ENCODE results near the gene NFKBIE.
A peak's percentile ranks its signal among the peaks of the same experiment; 100 is the strongest.
"Not testable (repeated sequence)": the region's sequence is repeated elsewhere in the genome, so short reads cannot be mapped to it uniquely, and the experiment has no call there.

Gene NFKBIE, protein sequence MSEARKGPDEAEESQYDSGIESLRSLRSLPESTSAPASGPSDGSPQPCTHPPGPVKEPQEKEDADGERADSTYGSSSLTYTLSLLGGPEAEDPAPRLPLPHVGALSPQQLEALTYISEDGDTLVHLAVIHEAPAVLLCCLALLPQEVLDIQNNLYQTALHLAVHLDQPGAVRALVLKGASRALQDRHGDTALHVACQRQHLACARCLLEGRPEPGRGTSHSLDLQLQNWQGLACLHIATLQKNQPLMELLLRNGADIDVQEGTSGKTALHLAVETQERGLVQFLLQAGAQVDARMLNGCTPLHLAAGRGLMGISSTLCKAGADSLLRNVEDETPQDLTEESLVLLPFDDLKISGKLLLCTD

DNA sequence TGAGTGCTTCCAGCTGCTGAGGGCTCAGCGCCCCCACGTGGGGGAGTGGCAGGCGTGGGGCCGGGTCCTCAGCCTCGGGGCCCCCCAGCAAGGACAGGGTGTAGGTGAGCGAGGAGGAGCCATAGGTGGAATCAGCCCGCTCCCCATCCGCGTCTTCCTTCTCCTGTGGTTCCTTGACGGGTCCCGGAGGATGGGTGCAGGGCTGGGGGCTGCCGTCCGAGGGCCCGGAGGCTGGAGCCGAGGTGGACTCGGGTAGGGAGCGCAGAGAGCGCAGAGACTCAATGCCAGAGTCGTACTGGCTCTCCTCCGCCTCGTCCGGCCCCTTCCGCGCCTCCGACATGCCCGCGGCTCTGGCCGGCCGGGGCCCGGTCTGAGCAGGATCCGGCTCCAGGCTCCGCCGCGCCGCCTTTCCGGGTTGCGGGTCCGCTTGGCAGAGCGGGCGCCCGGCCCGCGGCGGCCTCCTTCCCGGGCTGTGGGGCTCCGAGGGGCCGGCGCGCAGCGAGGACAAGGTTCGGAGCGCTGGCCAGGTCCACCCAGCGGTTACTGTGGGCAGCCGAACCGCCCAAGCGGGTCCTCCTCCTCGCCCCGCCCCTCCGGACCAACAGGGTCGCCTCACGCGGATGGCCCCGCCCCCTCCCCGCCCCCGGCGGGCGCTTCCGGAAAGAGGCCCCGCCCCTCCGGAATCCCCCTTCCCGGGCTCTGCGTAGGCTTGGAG is at the start of gene NFKBIE:
NFKBIE (minus strand) TSS at position 545 of the 715 bp plus-strand sequence; CDS start at position 340, 205 bp downstream.
- peak; percentile 80 for DNase-seq

DNA sequence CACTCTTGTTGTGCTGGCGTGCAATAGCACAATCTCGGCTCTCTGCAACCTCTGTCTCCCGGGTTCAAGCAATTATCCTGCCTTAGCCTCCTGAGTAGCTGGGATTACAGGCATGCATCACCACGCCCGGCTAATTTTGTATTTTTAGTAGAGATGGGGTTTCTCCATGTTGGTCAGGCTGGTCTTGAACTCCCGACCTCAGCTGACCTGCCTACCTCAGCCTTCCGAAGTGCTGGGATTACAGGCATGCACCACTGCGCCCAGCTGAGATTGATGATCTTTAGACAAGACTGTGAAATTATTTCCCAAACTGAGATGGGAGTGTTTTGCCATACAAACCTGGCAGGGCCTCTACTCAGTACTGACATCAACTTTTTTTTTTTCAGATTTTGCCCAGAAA is 49.3 kb upstream of the NFKBIE start:
- not testable (repeated sequence) for DNase-seq

DNA sequence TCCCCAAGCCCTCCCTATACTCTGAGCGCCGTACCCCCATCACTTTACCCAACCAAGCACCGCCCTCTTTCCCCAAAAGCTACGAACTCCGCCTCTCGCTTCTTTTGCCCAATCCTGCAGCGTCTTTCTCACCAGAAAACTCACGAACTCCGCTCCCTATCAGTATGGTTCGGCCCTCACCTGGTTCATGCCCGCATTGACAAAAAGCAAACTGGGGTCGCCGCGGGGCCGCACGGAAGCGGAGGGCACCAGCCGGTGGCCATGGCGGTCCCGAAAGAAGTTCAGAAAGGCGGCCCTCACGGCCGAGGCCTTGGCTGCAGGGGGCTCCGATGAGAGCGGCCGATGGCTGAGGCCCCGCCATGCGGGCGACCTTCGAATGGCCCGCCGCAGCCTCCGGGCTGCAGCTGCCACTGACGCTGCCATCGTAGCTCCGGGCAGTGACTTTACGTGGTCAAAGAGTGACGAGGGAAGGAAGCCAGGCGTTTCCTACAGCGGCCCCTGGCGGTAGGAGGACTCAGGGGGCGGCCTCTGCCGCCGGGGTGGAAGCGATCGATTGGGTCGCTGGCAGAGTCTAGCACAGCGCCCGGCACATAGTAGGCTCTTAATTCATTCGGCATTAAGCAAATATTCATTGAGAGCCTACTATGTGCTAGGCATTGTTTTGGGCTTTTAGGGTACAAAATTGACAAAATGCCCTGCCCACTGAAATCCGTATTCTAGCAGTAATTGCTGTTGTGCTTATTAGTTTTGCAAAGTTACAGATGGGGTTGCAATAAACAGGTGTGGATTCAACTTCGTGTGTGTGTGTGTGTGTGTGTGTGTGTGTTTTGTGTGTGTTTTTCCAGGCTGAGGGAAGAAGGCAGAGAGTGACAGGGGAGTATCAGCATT is 47.8 kb upstream of the NFKBIE start, which contains the start of gene AARS2:
AARS2 (minus strand) TSS at position 447 of the 888 bp plus-strand sequence; CDS start at position 423, 24 bp downstream.
- DNase-seq, result peak; percentile 85

DNA sequence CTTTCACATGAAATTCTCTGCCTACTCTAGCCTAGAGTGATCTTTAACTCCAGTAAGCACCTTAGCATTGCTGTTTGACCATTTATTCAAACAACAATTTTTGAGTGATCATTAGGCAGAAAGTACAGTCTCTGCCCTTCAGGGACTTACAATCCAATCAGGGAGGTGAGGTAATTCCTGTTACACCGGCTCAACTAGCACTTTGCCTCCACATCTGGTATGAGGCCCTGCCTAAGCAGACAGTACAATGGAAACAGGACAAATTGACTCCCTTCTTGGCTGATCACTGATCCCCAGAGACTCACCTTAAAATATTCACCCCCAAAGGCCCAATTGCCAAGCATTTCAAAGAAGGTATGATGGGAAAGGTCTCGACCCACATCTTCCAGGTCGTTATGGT is 46.4 kb upstream of the NFKBIE start:
- DNase-seq, result no peak

DNA sequence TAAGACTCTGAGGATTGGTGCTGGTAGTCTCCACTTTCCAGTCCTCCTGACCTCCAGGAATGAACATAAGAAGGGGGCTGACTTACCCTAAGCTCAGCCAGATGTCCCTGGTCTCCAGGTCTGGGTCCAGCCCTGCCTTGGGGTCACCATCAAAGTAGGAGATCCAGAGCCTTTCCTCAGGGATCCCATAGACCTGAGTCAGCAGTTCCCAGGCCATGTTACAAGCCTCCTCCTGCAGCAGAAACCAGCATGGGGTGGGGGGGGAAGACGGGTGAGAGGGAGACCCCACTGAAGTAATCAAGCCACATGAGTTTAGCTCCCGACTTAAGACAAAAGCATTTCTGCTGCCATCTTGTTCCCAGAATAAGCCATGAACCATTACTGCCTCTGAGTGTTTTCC is 46.0 kb upstream of the NFKBIE start:
- DNase-seq, result no peak

DNA sequence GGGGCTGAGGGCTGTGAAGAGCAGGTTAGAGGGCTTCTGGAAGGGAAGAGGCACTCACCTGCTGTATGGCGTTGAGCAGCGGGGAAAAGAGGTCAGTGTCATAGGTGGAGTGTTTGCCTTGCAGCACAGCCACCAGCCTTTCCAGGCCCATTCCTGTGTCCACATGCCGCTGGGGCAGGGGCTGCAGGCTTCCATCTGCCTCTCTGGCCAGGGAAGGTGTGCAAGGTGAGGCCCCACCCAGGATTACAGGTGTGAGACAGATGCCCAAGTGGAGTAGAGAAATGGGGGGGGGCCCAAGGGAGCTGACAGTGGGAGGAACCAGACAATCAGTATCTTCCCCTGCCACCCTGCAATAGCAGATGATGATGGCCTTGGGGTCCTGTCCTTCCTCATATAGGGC is 44.9 kb upstream of the NFKBIE start:
- DNase-seq, result no peak

DNA sequence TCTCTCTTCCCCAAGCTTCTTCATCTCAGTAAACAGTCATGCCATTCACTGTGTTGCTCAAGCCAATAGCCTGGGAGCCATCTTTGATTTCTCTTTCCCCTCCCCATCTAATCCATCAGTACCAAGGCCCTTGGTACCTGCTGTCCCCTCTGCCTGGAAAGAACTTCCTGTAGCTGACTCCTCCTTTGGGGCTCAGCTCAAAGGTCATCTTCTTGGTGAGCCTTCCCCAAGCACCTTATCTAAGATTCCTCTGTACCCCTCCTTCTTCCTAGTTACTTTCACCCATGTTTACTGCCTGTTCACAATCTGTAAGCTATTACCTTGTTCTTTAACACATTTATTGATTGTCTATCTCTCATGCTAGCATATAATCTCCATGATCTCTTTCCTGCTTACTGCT is 44.3 kb upstream of the NFKBIE start:
- DNase-seq, result no peak

DNA sequence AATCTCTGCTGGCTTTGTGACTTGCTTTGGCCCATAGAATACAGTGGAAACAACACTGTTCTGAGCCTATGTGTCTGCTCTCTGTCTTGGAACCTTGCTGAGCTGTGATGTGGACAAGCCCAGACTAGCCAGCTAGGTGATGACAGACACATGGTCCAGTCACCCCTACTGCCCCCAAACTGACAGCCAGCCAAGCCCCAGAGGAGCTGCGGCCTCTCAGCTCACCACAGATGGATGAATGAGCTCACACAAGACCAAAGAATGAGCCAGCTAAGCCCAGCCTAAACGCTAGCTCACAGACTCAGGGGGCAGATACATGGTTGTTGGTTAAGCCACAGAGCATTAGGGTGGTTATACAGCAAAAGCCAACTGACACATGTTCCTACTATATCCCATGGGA is 43.7 kb upstream of the NFKBIE start:
- no peak for DNase-seq

DNA sequence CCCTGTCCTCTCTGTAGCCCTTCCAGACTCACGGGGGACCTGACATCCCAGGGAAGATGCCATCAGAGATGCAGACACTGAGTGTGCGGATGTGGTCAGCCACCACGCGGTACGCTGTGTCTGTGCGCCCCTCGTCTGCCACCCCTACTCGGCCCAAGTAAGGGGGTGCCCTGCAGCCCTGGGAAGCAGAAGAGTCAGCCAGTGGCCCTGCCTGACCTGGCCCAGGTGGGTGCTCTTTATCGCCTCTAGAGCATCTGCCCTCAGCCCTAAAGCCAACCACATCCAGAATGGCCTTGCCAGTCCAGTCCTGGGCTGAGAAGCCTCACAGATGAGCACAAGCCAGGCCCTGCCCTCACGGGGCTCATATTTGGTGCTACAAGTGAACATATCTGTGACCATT is 41.9 kb upstream of the NFKBIE start:
- DNase-seq, result no peak

DNA sequence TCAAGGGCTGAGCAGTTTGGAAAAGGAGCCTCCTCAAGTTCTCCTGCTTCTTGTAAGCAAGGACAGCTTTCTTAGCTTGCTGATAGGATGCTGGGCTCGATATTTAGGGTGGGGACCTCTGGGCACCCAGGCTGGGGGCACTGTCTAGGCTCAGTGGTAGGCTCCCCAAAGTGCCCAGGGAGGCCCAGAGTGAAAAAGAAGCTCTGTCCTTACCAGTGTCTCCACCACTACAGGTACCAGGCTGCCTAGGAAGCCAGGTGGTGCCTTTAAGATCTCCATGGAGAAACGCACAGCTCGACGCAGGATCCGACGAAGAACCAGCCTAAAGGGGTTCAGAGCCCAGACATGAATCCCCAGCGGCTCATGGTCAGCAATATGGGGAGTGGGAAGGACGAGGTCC is 41.4 kb upstream of the NFKBIE start:
- DNase-seq, result no peak

DNA sequence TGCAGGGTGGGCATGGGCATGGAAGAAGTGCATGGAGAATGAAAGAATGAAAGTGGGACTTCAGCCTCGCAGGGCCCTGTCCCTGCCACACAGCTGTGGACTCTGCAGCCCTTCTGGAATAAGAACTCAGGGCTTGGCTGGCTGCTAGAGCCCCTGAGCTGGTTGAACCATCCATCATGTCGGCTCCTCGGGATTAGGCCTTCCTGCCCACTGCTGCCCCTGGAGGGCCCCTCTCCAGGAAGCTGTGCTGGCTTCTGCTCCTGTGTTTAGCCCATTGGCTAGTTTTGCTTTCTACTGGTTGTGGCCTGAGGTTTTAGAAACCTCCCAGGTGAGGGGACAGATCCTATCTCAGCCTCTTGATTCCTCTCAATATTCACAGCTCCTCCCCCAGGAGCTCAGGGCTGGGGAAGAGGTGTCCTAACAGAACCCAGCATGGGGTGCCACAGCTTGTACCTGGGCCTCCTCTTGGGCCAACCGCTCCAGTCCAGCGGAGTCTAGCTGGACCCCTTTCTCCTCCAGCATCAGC is 39.9 kb upstream of the NFKBIE start:
- DNase-seq, result no peak

DNA sequence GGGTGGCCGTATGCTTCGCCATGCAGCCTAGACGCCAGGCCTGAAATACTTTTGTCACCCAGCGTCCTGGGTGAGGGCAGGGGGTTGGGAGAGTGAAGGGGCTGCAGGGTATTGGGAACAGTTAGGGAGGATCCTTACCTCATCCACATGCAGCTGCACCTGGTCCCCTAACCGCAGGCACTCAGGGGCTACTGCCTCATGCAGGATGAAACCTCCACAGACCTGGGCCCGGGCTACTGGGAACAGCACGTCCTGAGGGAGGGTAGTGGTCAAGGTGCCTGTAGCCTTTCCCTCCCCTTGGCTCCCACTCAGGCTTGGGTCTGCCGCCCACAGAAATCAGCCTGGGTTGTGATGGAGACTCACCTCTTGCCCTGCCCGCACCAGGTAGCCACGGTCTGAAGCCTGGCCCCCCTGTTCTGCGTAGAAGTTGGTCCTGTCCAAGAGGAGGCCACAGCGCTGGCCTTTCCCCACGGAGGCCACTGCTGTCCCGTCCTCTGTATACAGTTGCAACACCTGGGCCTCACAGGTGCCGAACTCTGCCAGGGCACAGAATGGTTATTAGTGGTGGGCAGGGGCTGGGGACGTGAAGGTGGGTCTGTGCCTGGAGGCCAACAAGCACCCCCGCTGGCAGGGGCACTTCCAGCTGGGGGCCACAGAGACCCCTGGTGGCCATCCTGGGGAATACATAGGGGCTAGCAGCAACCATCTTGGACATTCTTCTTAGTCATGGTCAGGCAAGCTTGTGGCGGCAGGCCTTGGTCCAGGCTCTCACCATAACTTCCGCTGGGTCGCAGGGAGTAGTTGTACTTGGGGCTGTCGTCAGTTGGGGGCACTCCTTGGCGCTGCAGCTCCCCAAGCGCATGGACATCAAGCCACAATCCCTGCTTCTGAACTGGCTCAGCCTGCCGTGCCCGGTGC is 39.2 kb upstream of the NFKBIE start:
- no peak for DNase-seq

DNA sequence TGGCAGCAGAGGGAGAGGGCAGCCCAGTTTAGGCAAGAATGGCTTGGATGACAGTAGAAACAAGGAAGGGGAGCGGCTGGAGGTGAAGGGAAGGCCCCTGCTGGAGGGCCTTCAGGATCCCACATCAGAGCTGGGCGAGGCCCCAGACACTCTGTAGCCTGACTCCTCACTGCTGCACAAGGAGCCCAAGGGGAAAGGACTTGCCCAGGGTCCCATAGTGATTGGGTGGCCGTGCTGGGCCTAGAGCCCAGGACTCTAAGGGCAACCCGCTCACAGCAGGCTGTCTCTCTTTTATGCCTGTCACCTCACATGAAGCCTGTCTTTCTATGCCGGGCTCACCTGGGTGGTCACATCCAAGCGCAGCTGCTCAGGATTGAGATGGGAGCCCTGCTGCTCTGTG is 38.5 kb upstream of the NFKBIE start:
- DNase-seq, result no peak

DNA sequence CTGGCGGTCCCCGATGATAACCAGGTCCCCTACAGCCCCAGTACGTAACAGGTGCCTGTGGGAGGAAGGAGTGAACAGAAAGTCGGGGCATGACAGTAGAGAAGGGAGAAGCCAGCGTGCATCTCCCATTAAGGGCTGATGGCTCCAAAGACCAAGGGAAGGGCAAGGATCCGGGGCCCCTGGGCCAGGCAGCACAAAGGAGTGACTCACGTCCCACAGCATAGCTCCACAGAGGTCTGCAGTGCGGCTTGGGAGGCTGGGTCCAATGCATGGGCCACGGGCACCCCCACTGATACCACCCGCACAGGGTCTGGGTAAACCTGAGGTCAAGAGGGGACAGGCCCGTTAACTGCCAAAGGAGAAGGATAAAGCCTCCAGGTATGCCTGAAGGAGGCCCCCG is 37.5 kb upstream of the NFKBIE start:
- DNase-seq, result no peak

DNA sequence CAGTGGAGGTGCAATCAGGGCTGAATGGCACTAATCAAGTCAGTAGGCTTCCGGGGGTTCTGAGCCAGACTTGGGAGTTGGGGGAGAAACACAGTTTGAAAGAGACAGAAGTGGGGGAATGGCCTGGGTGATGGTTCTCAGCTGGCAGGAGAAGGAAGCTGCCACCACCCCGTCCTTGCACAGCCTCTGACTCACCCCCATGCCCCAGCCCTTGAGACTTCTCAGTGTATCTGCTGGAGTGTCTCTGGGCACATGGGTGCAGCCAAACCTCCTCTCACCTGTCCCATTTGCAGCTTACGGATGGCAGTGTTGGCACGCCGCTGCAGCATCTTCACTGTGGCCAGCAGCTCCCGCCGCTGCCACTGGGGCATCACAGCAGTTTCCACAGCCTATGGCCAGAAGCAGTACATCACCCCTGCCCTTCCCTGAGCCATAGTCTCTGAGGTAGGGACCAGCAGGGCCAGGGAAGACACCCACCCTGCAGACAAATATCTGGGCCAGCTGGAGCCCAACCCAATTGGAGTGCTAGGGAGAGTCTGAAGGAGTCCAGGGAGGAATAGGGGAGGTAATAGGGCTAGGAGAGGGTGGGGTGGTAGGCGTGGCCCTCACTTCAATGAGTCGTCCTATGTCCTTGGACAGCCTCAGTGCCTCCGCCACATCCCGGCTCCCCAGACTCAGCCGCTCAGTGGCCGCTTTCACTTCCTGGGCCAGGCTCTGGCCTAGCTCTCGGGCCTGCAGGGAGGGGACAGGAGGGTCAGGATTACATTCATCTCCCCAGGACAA is 36.6 kb upstream of the NFKBIE start:
- DNase-seq, result no peak

DNA sequence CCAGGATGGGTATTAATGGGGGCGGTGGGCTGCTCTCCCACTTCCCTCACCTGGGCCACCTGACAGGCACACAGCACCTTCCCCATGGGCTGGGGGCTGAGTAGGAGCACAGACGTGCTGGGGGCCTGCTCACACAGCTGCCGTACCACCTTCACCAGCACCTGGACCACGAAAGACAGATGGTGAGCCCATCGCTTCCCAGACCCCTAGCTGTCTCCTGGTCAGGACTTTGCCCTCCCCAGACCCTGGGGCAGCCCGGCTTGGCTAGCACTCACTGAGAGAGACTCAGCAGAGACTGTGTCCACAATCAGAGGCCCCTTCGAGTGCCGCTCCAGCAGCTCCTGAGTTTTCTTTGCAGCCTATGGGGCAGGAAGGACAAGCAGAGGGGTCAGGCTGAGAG is 35.8 kb upstream of the NFKBIE start:
- DNase-seq, result no peak

DNA sequence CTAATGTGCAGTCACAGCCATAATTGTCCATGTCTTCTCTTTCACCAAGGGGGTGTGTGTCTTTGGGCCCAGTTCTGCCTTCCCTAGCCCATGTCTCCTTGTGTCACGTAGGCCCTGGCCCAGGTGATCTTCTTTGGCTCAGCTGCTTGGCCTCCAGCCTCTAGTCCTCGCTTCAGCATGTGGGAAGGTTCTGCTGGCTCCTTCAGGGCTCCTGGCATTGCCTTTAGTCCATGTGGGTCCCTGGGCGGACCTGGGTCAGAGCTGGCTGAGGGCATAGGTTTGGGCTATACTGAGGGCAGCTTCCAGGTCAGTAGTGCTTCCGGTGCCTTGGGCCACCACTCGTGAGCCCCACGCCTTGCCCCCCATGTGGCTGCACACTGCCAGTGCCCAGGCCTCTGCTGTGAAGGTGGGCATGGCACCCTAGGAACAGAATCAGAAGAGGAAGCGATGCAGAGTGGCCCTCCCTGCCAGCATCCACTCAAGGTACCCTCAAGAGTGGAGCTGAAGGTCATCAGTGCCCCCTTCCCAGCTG is 35.0 kb upstream of the NFKBIE start:
- no peak for DNase-seq

DNA sequence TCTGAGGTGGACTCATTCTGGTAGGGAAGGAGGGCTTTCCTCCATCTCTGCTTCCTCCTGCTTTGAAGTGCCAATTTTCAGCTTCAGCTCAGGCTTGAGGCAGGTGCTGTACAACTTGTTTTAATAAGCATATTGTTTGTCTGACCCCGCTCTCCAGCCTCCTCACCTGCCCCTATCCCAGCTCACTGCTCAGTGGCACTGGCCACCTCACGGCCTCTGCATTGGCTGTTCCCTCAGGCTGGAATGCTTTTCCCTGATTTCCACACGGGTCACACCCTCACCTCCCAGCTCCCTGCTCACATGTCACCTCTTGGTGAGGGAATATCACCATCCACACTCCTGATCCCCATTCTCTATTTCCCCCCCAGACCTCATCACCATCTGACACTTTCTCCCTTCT is 33.5 kb upstream of the NFKBIE start:
- DNase-seq, result no peak

DNA sequence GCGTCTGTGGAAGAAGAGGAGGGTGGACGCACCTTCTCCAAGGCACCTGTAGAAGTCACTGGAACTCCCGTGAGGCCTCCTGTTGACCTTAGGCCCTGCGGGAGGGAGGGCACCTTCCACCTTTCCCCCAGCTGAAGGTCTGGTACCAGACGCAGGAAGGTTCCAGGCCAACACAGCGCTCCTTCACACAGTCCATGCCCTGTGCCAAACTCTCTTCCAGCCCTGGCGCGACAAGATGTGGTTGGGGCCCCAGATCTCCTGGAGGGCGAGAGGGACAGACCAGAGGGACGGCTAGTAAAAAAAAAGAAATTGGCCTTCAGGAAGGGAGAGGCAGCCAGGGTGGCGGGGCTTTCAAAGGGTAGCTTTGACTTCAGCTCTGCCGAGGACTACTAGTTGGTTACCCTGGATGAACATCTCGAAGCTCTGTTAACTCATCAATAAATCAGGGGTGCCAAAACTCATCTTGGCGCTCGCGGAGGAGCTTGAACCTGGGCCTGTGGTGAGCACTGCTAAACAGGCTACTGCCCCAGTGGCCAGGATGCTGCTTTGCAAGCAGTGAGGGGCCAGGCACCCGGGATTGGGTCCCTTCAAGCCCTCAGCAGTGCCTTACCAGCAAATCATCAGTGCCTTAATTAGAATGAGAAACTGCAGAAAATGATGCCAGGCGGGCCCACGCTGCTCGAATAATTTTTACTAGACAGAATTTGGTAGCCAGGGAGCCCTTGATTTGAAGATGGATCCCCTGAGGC is 32.9 kb upstream of the NFKBIE start:
- no peak for DNase-seq
